ENCODE measurements around the gene ESRRB. TPM values are rescaled to one million over a fixed set of nuclear protein-coding genes. Genes with fewer than 3 reads are reported as not detected.
A peak's percentile ranks its signal among the peaks of the same experiment; 100 is the strongest.

ESRRB gene
- total RNA-seq, 8 experiments from 2014 or later, result 0.10 to 3.3 (median 1.1) TPM

DNA sequence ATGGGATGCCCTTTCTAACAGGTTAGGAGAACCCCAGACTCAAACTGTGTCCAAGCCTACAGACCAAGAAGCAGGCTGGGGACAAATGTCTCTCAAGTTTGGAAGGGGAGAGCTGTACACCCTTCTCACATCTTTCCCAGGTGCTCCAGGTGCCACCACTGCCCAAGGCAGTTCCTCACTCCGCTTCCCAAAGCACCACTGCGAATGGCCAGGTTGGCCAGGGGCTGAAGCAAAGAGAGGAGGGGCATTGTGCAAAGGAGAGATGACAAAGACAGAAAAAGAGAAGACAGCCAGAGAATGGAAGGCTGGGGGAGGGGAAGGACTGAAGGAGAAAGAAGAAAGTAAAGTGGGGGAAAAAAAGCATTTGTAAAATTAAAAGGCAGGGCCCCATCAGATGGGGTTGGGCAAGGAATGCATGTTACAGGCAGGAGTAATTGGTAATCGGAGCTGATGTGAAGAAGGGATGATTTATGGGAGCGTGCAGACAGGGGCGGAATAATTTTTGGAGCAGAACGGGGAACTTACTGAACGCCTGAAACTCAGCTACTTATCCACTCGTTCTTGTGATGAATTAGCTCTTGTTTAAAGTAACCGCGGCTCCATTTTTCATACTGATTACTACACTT lies 165.8 kb downstream of the ESRRB start:
- peak; percentile 20 to 96 (median 70) for ATAC-seq (replicated peaks in 6 of 8)
- Histone ChIP-seq H3K27ac (no peak overlapping the region), H3K4me3 (no peak overlapping the region), H3K4me1 (replicated peaks in 1 of 2) (peaks cover 23 to 25% of the 10 kb centered on the region in 2 donors)
- in situ Hi-C loops (cut with MboI; ENCODE audit: low pct_unique_long_range_greater_than_20kb in 2 of 9, low sequenced_read_pairs in 9 of 9, unreplicated experiment in 9 of 9), result no loop called here
- 0 to 48% (median 21%) methylated on average over 3 to 9 of the region's 10 CpGs; no CpG with 5 or more reads in 1 of the 10 experiments for WGBS, 10 experiments

DNA sequence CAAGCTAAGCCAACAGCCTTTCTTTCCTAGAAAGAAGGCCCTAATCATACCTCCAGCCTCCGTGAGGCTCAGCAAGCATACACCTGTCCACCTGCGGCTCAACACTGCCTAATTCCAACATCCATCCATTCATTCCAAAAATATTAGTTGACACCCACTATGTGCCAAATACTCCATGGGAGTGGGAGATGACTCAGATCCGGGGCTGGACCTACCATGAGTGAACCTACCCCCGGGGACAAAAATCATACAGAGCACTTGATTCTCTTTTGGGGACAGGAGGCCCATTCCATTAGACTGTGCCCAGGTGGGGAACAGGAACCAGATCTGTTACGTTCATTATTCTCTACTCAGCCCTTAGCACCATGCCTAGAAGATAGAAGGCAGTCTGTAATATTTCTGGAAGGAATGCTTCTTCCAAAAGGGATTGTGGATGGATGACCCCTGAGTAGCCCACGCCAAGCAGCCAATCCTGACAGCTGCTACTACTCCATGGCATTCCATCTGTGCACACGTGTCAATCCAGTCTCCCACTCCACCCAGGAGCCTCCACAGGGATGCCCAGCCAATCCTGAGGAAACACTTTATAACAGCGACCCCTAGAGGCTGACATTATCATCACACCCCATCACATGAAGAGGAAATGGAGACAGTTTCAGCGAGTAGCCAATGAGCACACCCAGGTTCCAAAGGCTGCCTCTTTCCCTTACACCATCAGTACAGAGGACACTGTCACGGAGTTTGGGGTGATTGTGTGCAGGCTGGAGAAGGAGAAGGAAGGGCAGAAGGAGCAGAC lies 170.7 kb downstream of the ESRRB start:
- ATAC-seq (replicated peaks in 6 of 8), result peak; percentile 72 to 91 (median 79)
- in situ Hi-C loops (cut with MboI; ENCODE audit: low pct_unique_long_range_greater_than_20kb in 2 of 9, low sequenced_read_pairs in 9 of 9, unreplicated experiment in 9 of 9), result no loop called here
- peaks cover 24 to 30% of the 10 kb centered on the region in 2 donors for H3K4me1 ChIP-seq (replicated peaks in 1 of 2)
- no peak overlapping the region for H3K4me3 ChIP-seq
- WGBS, 10 experiments, result 0 to 82% (median 43%) methylated on average over 1 to 6 of the region's 10 CpGs; no CpG with 5 or more reads in 2 of the 10 experiments
- no peak overlapping the region for H3K27ac ChIP-seq

DNA sequence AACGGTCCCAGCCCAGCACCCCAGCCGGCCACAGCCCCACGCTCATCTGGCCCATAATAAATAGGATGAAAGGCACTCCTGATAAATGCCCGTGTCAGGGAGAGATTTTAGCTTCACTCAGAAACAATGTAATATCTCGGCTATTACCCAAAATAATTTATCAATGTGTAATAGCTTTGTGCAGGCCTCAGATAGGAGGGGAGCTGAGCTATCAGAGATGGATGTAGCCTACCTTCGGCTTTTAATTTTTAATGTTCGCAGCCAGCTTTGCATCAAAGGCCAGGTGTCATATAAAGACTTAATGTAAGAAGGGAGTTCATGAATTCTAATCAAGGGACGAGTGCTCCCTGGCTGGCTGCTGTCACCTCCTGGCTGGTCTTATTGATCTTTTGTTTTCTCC lies 171.9 kb downstream of the ESRRB start:
- peak in 5 of 8 experiments; percentile 30 to 67 (median 34) for ATAC-seq (replicated peaks in 6 of 8)
- H3K4me1 ChIP-seq (replicated peaks in 1 of 2), result peaks cover 14 to 21% of the 10 kb centered on the region in 2 donors
- in situ Hi-C loops (cut with MboI; ENCODE audit: low pct_unique_long_range_greater_than_20kb in 2 of 9, low sequenced_read_pairs in 9 of 9, unreplicated experiment in 9 of 9), result no loop called here
- WGBS, 10 experiments, result 19 to 100% (median 58%) methylated on average over 1 to 5 of the region's 8 CpGs; no CpG with 5 or more reads in 2 of the 10 experiments
- H3K4me3 ChIP-seq, result no peak overlapping the region
- H3K27ac ChIP-seq, result no peak overlapping the region

DNA sequence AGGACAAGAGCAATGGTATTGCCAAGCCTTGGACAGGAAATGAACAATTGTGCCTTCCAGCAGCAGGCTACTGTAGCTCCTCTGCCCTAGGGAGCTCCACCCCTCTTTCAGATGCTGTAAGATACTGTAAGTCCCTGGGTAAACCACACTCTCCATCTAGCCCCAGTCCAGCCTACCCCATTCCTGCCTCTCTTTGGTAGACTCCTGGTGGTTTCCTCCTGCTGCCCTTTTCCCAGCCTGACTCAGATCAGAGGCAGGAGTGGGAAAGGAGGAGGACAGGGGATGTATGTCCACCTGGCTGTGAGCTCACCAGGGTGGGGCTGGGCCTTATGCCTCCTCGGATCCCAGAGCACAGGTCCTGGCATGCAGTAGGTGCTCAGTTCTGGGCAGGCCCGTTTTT lies 174.6 kb downstream of the ESRRB start:
- in situ Hi-C loops (cut with MboI; ENCODE audit: low pct_unique_long_range_greater_than_20kb in 2 of 9, low sequenced_read_pairs in 9 of 9, unreplicated experiment in 9 of 9), result no loop called here
- ATAC-seq (replicated peaks in 6 of 8), result peak in 2 of 8 experiments; percentile 64 to 70
- WGBS, 10 experiments, result 14 to 100% (median 49%) methylated on average over 1 to 2 of the region's 2 CpGs; no CpG with 5 or more reads in 6 of the 10 experiments
- Histone ChIP-seq H3K4me3 (no peak overlapping the region), H3K4me1 (replicated peaks in 1 of 2) (peaks cover 14 to 21% of the 10 kb centered on the region in 2 donors), H3K27ac (no peak overlapping the region)

DNA sequence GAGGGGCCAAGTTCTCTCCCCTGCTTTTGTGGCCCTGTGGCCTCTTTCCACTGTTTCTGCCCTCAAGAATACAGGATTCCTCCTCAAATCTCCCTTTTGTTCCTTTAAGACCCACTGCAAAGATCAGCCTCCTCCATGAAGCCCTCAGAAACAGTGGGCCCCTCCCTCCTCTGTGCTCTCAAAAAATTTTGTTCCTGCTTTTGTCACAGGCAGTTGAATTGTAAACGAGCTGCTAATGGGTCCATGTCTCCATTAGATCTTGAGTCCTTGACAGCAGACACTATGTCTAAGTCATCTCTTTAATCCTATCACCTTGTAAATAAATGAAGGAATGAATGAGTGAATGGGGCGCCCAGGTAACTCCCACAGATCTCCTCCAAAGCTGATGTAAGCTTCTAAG lies 175.2 kb downstream of the ESRRB start:
- WGBS, 10 experiments, result 22 to 100% (median 39%) methylated on average over 1 to 2 of the region's 2 CpGs; no CpG with 5 or more reads in 4 of the 10 experiments
- H3K4me1 ChIP-seq (replicated peaks in 1 of 2), result peaks cover 14 to 21% of the 10 kb centered on the region in 2 donors
- no peak overlapping the region for H3K4me3 ChIP-seq
- in situ Hi-C loops (cut with MboI; ENCODE audit: low pct_unique_long_range_greater_than_20kb in 2 of 9, low sequenced_read_pairs in 9 of 9, unreplicated experiment in 9 of 9), result no loop called here
- no peak for ATAC-seq (replicated peaks in 6 of 8)
- no peak overlapping the region for H3K27ac ChIP-seq

Other genes starting within 250 kb of the ESRRB start
- gene GPATCH2L, start 224.2 kb upstream of the ESRRB start, total RNA-seq, result 10 to 100 TPM; 30.8 to 53.9 (median 46.9) TPM

All from motor neuron (in vitro differentiated cells).